Anterior cingulate cortex (tissue), 58 donors: ENCODE results near the gene ST6GALNAC5.
A peak's percentile ranks its signal among the peaks of the same experiment; 100 is the strongest.
"Not testable (repeated sequence)": the region's sequence is repeated elsewhere in the genome, so short reads cannot be mapped to it uniquely, and the experiment has no call there.

Experiments used
- DNase-seq, 58 donors: peaks; one replicate each; lab custom pipeline; 2025; lab: John Stamatoyannopoulos, UW

Gene ST6GALNAC5

GRCh38 chr1:76867342-76868130 lies at the start of gene ST6GALNAC5:
Gene ST6GALNAC5 (plus strand): TSS chr1:76867480.
- peak in 35 of 58 donors; percentile 5 to 75 (median 28) for DNase-seq

- no peak for DNase-seq
Observed at GRCh38 chr1:76820028-76820427, 47.3 kb upstream of the ST6GALNAC5 start.

- not testable (repeated sequence) for DNase-seq
Observed at GRCh38 chr1:76822961-76823360, 44.3 kb upstream of the ST6GALNAC5 start.

GRCh38 chr1:76824106-76824505 lies 43.2 kb upstream of the ST6GALNAC5 start:
- no peak for DNase-seq

- DNase-seq: no peak
Observed at GRCh38 chr1:76826072-76826845, 41.0 kb upstream of the ST6GALNAC5 start.

GRCh38 chr1:76827066-76827465 lies 40.2 kb upstream of the ST6GALNAC5 start:
- no peak for DNase-seq

GRCh38 chr1:76830373-76830772 lies 36.9 kb upstream of the ST6GALNAC5 start:
- DNase-seq: no peak

GRCh38 chr1:76832521-76832920 lies 34.8 kb upstream of the ST6GALNAC5 start:
- DNase-seq: no peak

GRCh38 chr1:76833151-76833550 lies 34.1 kb upstream of the ST6GALNAC5 start:
- no peak for DNase-seq

GRCh38 chr1:76833856-76834255 lies 33.4 kb upstream of the ST6GALNAC5 start:
- DNase-seq: no peak

GRCh38 chr1:76835203-76835602 lies 32.1 kb upstream of the ST6GALNAC5 start:
- no peak for DNase-seq

GRCh38 chr1:76840278-76840677 lies 27.0 kb upstream of the ST6GALNAC5 start:
- DNase-seq: no peak

GRCh38 chr1:76841460-76841859 lies 25.8 kb upstream of the ST6GALNAC5 start:
- DNase-seq: no peak

- no peak for DNase-seq
Observed at GRCh38 chr1:76843821-76844464, 23.3 kb upstream of the ST6GALNAC5 start.

GRCh38 chr1:76854255-76854654 lies 13.0 kb upstream of the ST6GALNAC5 start:
- no peak for DNase-seq

GRCh38 chr1:76856104-76856503 lies 11.2 kb upstream of the ST6GALNAC5 start:
- DNase-seq: no peak

GRCh38 chr1:76857138-76857537 lies 10.1 kb upstream of the ST6GALNAC5 start:
- no peak for DNase-seq

GRCh38 chr1:76857973-76858372 lies 9.3 kb upstream of the ST6GALNAC5 start:
- DNase-seq: no peak

- no peak for DNase-seq
Observed at GRCh38 chr1:76861149-76861548, 6.1 kb upstream of the ST6GALNAC5 start.

GRCh38 chr1:76862447-76862846 lies 4.8 kb upstream of the ST6GALNAC5 start:
- DNase-seq: no peak

- no peak for DNase-seq
Observed at GRCh38 chr1:76864383-76864782, 2.9 kb upstream of the ST6GALNAC5 start.
